Activated T-cell treated with anti-CD3 and anti-CD28 coated beads, Interleukin-2, amount 50 U/mL, for 24 hours (primary cell): ENCODE data around the gene BCR.

Experiments
- DNase-seq: peaks from one replicate; pipeline ENCODE4 v3.0.0-alpha.2; 2020
- H3K27ac Mint-ChIP-seq: 2 replicates; pipeline ENCODE4 v1.8.0; 2020; ENCODE audit warnings: mild to moderate bottlenecking, mixed read lengths
- H3K27me3 Mint-ChIP-seq: 2 replicates; pipeline ENCODE4 v1.8.0; 2020; ENCODE audit warnings: mixed read lengths
- H3K36me3 Mint-ChIP-seq: 2 replicates; pipeline ENCODE4 v1.8.0; 2020; ENCODE audit warnings: low read depth, mixed read lengths
- H3K4me1 Mint-ChIP-seq: 2 replicates; pipeline ENCODE4 v1.8.0; 2020; ENCODE audit warnings: low read depth, mixed read lengths
- H3K4me3 Mint-ChIP-seq: 2 replicates; pipeline ENCODE4 v1.8.0; 2020; ENCODE audit warnings: mild to moderate bottlenecking, moderate library complexity, mixed read lengths
- H3K9me3 Mint-ChIP-seq: 2 replicates; pipeline ENCODE4 v1.8.0; 2020; ENCODE audit warnings: mixed read lengths

The BCR gene

DNA sequence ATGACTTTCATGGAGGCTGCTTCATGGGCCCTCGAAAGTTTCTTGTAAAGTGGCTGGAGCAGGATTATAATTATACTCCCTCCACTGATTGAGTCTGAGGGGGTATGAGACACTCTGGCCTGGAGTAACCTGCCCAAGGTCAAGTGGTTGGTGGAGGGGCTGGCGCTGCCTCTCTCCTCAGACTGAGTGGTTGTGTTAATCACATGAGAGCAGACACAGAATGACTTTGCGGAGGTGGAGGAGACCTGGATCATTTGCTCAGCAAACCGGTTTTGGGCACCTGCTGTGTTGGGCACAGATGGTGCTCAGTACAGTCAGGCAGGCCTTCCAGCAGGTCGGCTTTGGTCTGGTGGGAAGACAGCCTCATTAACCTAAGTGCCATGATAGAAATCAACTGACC, 11.8 kb downstream of the BCR start:
- Mint-ChIP-seq H3K9me3 (no peaks in the 10 kb centered on the region), H3K27ac (peak overlapping the region; percentile 41), H3K27me3 (no peaks in the 10 kb centered on the region), H3K4me3 (no peak overlapping the region), H3K36me3 (peaks cover 49% of the 10 kb centered on the region), H3K4me1 (peaks cover 43% of the 10 kb centered on the region)
- DNase-seq: no peak

DNA sequence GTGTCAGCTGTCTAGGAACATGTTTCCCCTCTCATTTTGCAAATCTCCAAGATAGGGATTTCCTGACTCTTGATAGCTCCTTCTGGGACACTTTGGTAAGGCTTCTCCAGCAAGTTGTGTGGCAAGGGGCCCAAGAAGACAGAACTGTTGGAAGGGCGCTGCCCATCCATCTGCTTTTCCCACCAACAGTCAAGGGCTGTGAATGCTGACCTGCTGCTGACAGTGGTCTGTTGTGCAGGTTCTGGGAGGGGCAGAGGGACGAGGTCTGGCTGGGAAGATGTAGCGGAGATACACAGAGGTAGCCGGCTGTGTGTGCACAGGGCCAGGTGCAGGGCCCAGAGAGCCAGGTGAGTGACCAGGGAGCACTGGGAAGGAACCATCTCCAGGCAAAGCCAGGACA, 12.2 kb downstream of the BCR start:
- no peak overlapping the region for H3K27ac Mint-ChIP-seq

DNA sequence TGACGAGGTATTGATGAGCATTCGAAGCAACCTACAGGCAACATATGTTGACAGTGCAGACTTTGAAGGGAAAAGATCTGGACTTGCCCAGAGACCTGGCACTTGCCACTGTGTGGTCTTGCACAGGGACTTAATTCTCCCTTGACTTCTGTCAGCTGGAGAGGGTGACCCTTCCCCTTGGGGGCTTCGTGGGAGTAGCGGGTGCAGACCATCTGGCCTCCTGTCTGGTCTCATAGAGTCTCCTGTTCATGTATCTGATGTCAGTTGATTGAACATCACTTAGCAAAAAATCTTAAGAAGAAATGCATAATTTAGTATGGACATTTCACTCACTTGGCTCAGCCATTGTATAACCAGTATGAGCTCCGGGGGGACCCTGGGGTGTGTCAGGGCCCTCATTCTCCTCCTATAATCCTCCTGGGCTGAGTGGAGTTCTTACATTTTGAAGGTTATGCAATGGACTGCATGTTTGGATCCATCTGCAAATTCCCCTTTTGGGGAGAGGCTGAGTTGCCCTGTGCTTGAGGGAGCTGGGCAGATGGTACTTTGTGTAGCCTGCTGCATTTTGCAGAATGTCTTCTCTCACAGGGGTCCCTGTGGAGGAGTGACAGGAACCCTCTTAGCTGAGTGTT, 13.0 kb downstream of the BCR start:
- H3K27ac Mint-ChIP-seq: no peak overlapping the region
- no peak for DNase-seq
- peaks cover 40% of the 10 kb centered on the region for H3K4me1 Mint-ChIP-seq
- H3K9me3 Mint-ChIP-seq: no peaks in the 10 kb centered on the region
- H3K36me3 Mint-ChIP-seq: peaks cover 39% of the 10 kb centered on the region
- H3K27me3 Mint-ChIP-seq: no peaks in the 10 kb centered on the region
- H3K4me3 Mint-ChIP-seq: no peak overlapping the region

More for the DNA sequence above, 12.2 kb downstream of the BCR start:
- H3K27me3 Mint-ChIP-seq: no peaks in the 10 kb centered on the region
- peaks cover 42% of the 10 kb centered on the region for H3K4me1 Mint-ChIP-seq
- no peak for DNase-seq
- peaks cover 45% of the 10 kb centered on the region for H3K36me3 Mint-ChIP-seq
- no peak overlapping the region for H3K4me3 Mint-ChIP-seq
- H3K9me3 Mint-ChIP-seq: no peaks in the 10 kb centered on the region

DNA sequence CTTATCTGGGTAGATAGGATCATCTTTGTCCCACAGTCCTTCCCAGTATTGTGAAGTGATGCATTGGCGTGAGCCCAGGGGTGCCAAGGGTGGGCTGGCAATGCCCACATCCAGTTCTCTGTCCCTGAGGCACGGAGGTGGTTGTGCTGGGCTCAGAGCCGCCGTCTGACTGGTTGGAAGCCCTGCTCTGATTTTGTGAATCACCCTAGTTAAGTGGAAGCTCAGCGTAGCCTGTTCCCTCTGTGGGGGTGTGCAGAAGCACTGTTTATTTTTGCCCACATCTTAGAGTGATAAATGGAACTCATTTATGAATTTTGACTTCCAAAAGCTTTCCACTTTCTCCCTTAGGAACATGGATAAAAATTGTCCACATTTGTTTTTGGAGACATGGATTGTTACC, 13.6 kb downstream of the BCR start:
- Mint-ChIP-seq H3K4me3 (no peak overlapping the region), H3K9me3 (no peaks in the 10 kb centered on the region), H3K27ac (peak overlapping the region; percentile 61), H3K36me3 (peaks cover 42% of the 10 kb centered on the region), H3K4me1 (peaks cover 45% of the 10 kb centered on the region), H3K27me3 (no peaks in the 10 kb centered on the region)
- no peak for DNase-seq

DNA sequence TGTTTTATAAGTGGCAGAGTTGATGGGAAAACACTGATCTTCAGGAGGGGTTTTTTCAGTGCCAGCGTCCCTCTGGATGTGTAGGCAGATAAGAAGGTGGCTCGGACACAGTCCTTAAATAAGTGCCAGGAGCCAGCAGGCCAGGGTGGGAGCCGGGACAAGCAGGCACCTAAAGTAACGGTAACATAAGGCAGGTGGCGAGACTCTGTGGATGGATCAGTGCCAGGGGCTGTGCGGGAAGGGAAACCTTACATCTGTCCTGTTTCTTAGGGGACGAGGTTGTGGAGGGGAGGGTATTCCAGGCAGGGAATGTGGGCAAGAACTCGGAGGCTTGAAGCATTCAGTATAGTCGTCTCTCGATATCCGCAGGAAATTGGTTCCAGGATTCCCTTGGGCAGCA, 15.9 kb downstream of the BCR start:
- peaks cover 56% of the 10 kb centered on the region for H3K4me1 Mint-ChIP-seq
- H3K27ac Mint-ChIP-seq: no peak overlapping the region

DNA sequence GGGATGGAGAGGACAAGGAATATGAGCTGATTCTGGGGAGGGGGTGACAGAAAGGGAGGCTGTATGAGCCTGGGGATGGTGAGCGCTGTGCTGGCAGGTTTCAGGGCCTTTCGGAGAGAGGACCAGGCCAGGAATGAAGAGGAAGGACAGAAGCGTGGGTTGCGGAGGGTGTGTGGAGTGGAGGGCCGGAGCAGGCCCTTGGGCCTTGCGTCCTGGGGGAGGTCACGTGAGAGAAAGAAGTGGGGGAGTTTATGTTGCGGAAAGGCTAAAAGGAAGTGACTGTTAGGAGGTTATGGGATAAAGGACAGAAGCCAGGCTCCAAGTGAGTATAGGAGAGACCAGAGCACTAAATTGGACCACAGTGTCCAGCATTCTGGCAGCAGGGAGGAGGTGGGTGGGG, 17.5 kb downstream of the BCR start:
- Mint-ChIP-seq H3K27ac (peak overlapping the region; percentile 31), H3K36me3 (peaks cover 33% of the 10 kb centered on the region), H3K4me1 (peaks cover 51% of the 10 kb centered on the region)

More for the DNA sequence above, 15.9 kb downstream of the BCR start:
- Mint-ChIP-seq H3K27me3 (no peaks in the 10 kb centered on the region), H3K4me3 (no peak overlapping the region), H3K9me3 (no peaks in the 10 kb centered on the region), H3K36me3 (peaks cover 47% of the 10 kb centered on the region)
- no peak for DNase-seq

DNA sequence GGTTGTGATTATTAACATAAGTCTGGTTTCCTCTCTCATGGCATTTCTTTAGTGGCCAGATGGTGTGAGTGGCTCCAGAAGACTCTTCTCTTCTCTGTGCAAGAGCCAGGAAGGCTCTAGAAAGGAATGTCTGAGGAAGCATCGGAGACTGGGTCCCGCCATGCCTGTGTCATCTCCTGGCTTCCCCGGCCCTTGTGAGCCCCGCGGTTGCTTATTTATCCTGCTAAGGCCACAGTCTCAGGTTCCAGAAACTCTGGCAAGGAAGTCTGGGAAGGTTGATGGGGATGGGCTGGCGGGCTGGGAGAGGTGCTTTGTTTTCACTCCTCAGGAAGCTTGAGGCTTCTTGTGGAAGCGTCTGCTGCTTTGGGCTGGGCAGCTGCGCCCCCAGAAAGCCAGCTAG, 18.9 kb downstream of the BCR start:
- H3K9me3 Mint-ChIP-seq: no peaks in the 10 kb centered on the region
- H3K27me3 Mint-ChIP-seq: no peaks in the 10 kb centered on the region
- no peak overlapping the region for H3K4me3 Mint-ChIP-seq
- DNase-seq: no peak
- peaks cover 42% of the 10 kb centered on the region for H3K36me3 Mint-ChIP-seq
- peaks cover 53% of the 10 kb centered on the region for H3K4me1 Mint-ChIP-seq
- no peak overlapping the region for H3K27ac Mint-ChIP-seq

More for the DNA sequence above, 17.5 kb downstream of the BCR start:
- Mint-ChIP-seq H3K27me3 (no peaks in the 10 kb centered on the region), H3K4me3 (no peak overlapping the region), H3K9me3 (no peaks in the 10 kb centered on the region)
- no peak for DNase-seq

DNA sequence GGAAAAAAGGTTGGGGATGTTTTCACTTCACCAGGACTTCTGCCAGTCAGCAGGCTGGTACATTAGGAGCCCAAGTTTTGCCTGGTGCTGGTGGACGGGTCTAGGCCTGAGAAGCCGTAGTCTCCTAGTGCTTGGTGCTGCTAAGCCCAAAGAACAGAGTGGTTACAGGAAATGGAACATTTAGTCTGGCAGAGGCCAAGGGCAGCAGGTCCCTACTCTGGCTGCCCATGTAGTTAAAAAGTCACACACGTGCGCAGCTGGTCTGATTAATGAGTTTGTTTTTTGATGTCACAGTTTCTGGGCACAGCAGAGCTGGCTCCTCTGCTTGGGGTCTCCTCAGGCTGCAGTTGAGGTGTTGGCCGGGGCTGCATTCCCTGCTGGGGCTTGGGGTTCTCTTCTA, 20.6 kb downstream of the BCR start:
- H3K4me3 Mint-ChIP-seq: no peak overlapping the region
- DNase-seq: no peak
- H3K9me3 Mint-ChIP-seq: no peaks in the 10 kb centered on the region
- H3K4me1 Mint-ChIP-seq: peaks cover 64% of the 10 kb centered on the region
- peaks cover 54% of the 10 kb centered on the region for H3K36me3 Mint-ChIP-seq
- peak overlapping the region; percentile 55 for H3K27ac Mint-ChIP-seq
- H3K27me3 Mint-ChIP-seq: no peaks in the 10 kb centered on the region

DNA sequence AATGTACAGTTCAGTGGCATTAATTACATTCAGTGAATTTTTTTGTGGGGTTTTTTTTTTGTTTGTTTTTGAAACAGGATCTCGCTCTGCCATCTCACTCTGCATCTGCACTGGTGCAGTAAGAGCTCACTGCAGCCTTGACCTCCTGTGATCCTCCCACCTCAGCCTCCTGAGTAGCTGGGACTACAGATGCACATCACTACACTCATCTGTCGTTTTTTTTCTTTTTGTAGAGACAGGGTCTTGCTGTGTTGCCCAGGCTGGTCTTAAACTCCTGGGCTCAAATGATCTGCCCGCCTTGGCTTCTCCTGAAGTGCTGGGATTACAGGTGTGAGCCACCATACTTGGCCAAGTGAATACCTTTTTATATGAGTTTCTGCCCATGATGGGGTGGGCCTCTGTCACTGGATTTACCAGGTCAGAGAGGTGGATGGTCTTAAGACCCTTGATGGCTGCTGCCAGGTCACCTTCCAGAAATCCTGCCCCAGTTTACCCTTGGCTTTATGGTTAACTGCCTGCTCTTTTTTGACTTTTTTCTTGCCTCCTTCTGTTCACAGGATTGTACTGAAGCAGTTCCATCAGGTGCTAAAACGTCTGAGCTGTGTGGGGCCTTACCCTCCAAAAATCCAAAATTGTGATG, 22.6 kb downstream of the BCR start:
- Mint-ChIP-seq H3K36me3 (peaks cover 66% of the 10 kb centered on the region), H3K4me1 (peaks cover 59% of the 10 kb centered on the region), H3K27ac (peak overlapping the region; percentile 44), H3K27me3 (no peaks in the 10 kb centered on the region), H3K4me3 (no peak overlapping the region), H3K9me3 (no peaks in the 10 kb centered on the region)
- DNase-seq: no peak

DNA sequence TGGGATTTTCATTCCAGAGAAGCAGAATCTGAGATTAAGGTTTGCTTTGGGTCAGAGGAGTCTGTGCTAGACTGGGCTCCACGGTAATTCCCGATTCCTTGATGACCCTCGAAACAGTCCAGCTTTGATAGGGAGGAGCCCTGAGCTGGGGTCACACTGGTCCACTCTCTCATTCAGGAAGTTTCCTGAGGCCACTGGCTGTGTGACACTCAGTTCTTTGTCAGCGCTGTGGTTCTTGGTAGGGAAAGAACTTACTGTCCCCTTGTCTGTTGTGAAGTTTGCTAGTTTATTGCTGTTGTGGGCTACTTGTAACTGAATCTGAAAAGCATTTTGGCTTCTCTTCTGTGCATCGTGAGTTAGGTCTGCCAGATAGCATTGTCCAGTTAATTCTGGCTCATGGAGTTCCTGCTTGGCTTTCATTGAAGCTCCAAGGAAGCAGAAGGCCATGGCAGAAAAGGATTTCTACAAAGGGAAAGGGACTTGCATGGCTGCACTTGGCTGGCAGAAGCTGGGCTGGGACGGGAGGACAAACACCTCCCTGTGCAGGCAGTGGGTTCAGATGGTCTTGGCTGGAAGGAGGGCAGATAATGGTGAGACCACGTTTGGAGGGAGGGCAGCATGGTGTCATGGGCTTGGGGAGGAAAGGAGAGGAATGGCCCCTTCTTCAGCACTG, 23.3 kb downstream of the BCR start:
- DNase-seq: no peak
- Mint-ChIP-seq H3K36me3 (peaks cover 63% of the 10 kb centered on the region), H3K9me3 (no peaks in the 10 kb centered on the region), H3K4me3 (no peak overlapping the region), H3K4me1 (peaks cover 54% of the 10 kb centered on the region), H3K27ac (peak overlapping the region; percentile 11), H3K27me3 (no peaks in the 10 kb centered on the region)

DNA sequence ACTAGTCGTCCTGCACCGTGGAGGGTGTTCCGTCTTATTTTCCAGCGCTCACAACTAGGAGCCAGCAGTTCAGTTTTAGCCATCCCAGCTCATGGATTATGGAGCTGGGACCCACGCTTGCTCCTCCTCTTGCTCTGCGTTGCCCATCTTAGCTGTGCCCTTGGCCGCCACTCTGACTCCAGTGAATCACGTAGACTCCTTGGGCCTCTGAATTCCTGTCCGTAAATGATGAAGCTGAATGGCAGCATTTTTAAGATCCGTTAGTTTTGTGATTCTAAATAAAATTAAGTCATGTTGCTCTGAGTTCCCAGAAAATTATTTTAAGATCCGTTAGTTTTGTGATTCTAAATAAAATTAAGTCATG, 23.8 kb downstream of the BCR start:
- H3K27ac Mint-ChIP-seq: no peak overlapping the region
- DNase-seq: no peak
- peaks cover 54% of the 10 kb centered on the region for H3K4me1 Mint-ChIP-seq
- no peaks in the 10 kb centered on the region for H3K27me3 Mint-ChIP-seq
- H3K36me3 Mint-ChIP-seq: peaks cover 62% of the 10 kb centered on the region
- H3K9me3 Mint-ChIP-seq: no peaks in the 10 kb centered on the region
- no peak overlapping the region for H3K4me3 Mint-ChIP-seq

DNA sequence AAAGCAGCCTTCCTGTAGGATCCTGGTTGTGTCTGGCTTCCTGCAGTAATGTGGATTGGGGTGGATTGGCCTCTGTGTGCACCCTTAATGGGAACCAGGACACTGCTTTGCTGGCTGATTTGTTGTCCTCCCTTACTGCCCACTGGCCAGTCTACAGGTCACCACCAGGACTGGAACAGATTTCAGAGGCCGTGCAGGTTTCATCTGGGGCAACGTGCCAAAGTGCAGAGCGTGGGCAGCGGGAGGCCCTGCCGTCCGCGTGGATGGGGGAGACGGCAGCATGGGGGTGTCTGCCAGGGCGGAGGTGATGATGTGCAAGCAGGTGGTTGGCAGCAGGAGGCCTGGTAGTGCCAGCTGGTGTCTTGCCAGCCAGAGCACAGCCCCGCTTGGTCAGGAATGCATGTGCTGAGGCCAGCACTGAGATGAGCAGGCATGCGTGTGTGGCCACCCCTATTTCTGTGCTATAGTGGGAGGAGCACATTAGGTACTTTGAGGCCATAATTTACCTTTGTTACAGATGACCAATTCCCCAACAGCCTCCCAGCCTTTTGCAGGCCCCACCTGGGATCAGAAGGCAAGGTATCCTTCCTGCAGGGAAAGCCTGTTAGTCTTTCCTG, 24.3 kb downstream of the BCR start:
- Mint-ChIP-seq H3K4me3 (no peak overlapping the region), H3K36me3 (peaks cover 57% of the 10 kb centered on the region), H3K4me1 (peaks cover 49% of the 10 kb centered on the region)

DNA sequence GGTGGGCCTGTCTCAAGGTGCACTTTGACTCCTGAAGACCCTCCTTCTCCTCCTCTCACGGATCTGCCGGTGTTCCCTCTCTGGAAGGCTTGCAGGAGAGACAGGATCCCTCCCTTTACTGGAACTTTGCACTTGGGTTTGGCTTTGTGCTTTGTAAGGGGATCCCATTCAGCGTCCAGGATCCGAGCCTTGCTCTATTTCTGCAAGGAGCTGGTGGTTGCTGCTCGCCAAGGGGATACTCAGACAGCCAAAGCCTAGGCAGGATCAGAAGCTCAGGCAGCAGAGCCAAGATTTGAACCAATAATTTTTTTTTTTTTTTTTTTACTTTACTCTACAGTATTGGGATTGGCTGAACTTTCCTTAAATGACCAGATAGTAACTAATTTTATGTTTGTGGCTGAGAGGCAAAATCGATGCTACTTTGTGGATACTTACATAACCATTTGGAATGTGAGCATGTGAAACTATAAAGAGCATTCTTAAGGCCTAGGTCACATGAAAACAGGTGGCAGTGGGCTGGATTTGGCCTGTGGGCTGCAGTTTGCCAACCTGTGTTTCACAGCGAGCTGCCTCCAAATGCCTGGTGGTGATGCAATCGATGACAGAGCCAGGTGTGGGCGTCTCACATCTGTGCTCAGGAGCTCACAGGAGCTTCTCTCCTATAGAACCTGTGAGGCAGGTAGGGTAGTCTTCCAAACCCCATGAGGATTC, 25.2 kb downstream of the BCR start:
- no peak overlapping the region for H3K4me3 Mint-ChIP-seq
- H3K27ac Mint-ChIP-seq: no peak overlapping the region
- peaks cover 57% of the 10 kb centered on the region for H3K36me3 Mint-ChIP-seq
- H3K27me3 Mint-ChIP-seq: no peaks in the 10 kb centered on the region
- H3K4me1 Mint-ChIP-seq: peaks cover 47% of the 10 kb centered on the region
- no peaks in the 10 kb centered on the region for H3K9me3 Mint-ChIP-seq
- no peak for DNase-seq

More for the DNA sequence above, 24.3 kb downstream of the BCR start:
- no peaks in the 10 kb centered on the region for H3K27me3 Mint-ChIP-seq
- no peak for DNase-seq
- H3K9me3 Mint-ChIP-seq: no peaks in the 10 kb centered on the region
- H3K27ac Mint-ChIP-seq: peak overlapping the region; percentile 22

DNA sequence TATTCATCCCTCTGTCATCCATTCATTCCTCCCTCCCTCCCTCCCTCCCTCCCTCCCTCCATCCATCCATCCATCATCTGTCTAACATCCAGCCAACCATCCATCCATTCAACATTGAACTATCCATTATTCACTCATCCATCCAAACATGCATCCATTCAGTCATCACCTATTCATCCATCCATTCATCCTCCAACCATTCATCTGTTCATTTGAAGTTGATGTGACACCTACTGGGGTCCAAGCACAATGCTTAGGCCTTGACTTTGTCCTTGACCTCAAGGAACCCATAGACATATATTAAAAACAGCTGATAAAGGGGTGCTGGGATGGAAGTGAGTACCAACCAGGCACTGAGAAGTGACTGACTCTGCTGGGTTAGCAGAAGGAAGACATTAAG, 26.6 kb downstream of the BCR start:
- Mint-ChIP-seq H3K9me3 (no peaks in the 10 kb centered on the region), H3K36me3 (peaks cover 52% of the 10 kb centered on the region), H3K4me3 (no peak overlapping the region), H3K4me1 (peaks cover 44% of the 10 kb centered on the region), H3K27me3 (no peaks in the 10 kb centered on the region), H3K27ac (peak overlapping the region; percentile 44)
- no peak for DNase-seq
